Coronary artery (tissue), 2 donors: Measurements from ENCODE around the gene TTLL13.
A peak's percentile ranks its signal among the peaks of the same experiment; 100 is the strongest.
"Not testable (repeated sequence)": the region's sequence is repeated elsewhere in the genome, so short reads cannot be mapped to it uniquely, and the experiment has no call there.

ENCODE experiments used
- DNase-seq: peaks from one replicate; pipeline ENCODE4 v3.0.0-alpha.2; 2017; ENCODE audit warnings: low spot score
- H3K27ac ChIP-seq, 2 donors: fragments of 200-600 bp; sonication (generic); one replicate each; pipeline ENCODE4 v1.5.1; 2016 to 2019
- H3K4me3 ChIP-seq: fragments of 200-600 bp; sonication (generic); 2 replicates; pipeline ENCODE4 v1.5.1; 2016; ENCODE audit warnings: mild to moderate bottlenecking, moderate library complexity
- TF ChIP-seq, protein P1 (sequence below): fragments of 200-600 bp; sonication (generic); IDR thresholded peaks from one replicate; pipeline ENCODE4 v1.5.1; 2019; ENCODE audit warnings: antibody characterized with exemption

Gene TTLL13

DNA sequence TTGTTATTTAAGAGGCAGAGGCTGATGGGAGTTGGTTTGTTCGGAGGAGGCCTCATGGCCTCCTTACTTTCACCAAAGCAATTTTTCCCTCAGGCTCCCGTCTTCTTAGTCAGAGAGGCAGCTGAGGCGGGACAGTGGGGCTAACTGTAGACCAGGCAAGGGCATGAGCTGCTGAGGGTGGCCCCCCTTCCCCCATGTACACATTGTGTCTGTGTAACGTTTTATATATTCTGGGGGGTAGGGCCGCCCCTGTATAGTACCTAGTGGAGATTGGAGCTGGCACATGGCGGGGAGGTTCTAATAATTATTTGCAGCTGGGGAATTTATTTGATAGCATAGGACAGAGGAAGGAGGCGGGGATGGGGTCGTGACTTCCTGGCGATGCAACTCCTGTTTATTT is 51.2 kb downstream of the TTLL13 start:
- TF ChIP-seq, protein P1, sequence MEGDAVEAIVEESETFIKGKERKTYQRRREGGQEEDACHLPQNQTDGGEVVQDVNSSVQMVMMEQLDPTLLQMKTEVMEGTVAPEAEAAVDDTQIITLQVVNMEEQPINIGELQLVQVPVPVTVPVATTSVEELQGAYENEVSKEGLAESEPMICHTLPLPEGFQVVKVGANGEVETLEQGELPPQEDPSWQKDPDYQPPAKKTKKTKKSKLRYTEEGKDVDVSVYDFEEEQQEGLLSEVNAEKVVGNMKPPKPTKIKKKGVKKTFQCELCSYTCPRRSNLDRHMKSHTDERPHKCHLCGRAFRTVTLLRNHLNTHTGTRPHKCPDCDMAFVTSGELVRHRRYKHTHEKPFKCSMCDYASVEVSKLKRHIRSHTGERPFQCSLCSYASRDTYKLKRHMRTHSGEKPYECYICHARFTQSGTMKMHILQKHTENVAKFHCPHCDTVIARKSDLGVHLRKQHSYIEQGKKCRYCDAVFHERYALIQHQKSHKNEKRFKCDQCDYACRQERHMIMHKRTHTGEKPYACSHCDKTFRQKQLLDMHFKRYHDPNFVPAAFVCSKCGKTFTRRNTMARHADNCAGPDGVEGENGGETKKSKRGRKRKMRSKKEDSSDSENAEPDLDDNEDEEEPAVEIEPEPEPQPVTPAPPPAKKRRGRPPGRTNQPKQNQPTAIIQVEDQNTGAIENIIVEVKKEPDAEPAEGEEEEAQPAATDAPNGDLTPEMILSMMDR: no peak
- no peak for DNase-seq
- Histone ChIP-seq H3K27ac (peak overlapping the region; percentile 89 to 94), H3K4me3 (no peak overlapping the region)

- H3K27ac ChIP-seq: peak overlapping the region; percentile 89 to 94
- TF ChIP-seq, protein P1: peak; percentile 72
- peak overlapping the region; percentile 28 for H3K4me3 ChIP-seq
- DNase-seq: peak; percentile 89
Observed at GRCh38 chr15:90300988-90301706, 51.8 kb downstream of the TTLL13 start.

DNA sequence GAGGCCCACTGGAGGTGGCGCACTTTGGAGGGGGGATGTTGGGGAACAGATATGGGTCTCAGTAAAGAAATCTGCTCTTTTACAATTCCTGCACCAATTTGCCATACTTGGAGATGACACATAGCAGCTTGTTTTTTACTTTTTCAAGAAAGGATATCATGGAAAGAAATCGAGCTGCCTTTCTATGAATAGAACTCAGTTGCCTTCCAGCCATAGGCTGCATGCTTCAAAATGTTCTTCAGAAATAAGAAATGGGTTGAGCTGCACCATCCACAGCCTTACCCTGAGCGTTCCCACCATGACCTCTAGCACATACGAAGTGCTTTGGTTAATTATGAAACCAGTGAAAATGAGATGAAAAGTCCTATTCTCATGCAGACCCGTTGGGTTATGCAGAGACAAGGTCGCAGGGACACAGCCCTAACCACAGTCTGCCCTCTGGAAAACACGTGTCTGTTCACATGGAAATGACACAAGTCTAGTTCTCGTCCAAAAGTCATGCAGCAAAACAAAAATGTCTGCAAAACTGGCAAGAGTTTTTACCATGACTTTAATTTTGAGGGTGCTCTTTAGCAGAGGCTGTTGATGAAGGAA is 52.4 kb downstream of the TTLL13 start:
- DNase-seq: no peak
- Histone ChIP-seq H3K27ac (peak overlapping the region; percentile 89 to 94), H3K4me3 (peak overlapping the region; percentile 28)
- TF ChIP-seq, protein P1: no peak

DNA sequence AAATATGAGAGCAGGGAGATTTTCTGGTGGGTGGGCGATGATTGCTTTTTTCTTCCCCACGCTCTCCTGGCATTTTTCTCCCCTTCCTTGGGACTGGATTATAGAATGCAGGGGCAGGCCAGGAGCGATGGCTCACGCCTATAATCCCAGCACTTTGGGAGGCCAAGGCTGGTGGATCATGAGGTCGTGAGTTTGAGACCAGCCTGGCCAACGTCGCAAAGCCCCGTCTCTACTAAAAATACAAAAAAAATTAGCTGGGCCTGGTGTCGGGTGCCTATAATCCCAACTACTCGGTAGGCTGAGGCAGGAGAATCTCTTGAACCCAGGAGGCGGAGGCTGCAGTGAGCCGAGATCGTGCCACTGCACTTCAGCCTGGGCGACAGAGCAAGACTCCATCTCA is 56.0 kb downstream of the TTLL13 start:
- peak overlapping the region; percentile 69 to 81 for H3K27ac ChIP-seq
- not testable (repeated sequence) for H3K4me3 ChIP-seq, DNase-seq

DNA sequence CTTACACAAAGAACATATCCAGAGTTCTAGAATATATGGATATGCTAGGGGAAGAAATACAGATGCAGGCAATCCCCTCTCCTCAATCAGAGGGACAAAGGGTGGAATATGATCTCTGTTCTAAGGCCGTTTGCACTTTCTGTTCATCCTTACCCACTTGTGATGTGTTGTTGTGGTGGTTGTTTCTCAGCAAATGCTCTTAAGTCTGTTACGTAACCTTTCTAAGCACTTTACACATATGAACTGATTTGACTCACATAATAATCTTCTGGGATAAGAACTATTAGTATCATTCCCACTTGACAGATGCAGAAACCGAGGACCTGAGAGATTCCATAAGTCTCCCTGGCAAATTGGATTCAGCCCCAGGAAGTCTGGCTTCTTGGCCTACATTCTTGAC is 56.6 kb downstream of the TTLL13 start:
- no peak overlapping the region for H3K4me3 ChIP-seq
- peak overlapping the region; percentile 69 to 81 for H3K27ac ChIP-seq
- DNase-seq: no peak
- TF ChIP-seq, protein P1: no peak

- Histone ChIP-seq H3K27ac (peak overlapping the region; percentile 69 to 81), H3K4me3 (no peak overlapping the region)
- no peak for DNase-seq
- TF ChIP-seq, protein P1: no peak
Observed at GRCh38 chr15:90306560-90306959, 57.2 kb downstream of the TTLL13 start.

GRCh38 chr15:90307661-90308060 is 58.3 kb downstream of the TTLL13 start:
- TF ChIP-seq, protein P1: no peak
- peak; percentile 71 for DNase-seq
- Histone ChIP-seq H3K4me3 (no peak overlapping the region), H3K27ac (peak overlapping the region; percentile 63 to 81)
